GM12878 (cell line): Measurements from ENCODE around the gene CALY. TPM values are rescaled to one million over a fixed set of nuclear protein-coding genes. Genes with fewer than 3 reads are reported as not detected.

Experiments
- BRCA1 ChIP-seq: IDR thresholded peaks from 2 replicates; pipeline ENCODE4 v1.6.1; 2011; ENCODE audit warnings: low read depth, low read length, improper control_type of control experiment
- CBX3 ChIP-seq: fragments of 200-600 bp; sonication (generic); IDR thresholded peaks from 2 replicates; pipeline ENCODE4 v1.6.1; 2016; ENCODE audit warnings: low read depth, borderline replicate concordance
- CEBPB ChIP-seq, 2 experiments: fragments of 150-350 bp in 1 of 2; IDR thresholded peaks; 2 replicates each; pipeline ENCODE4 v1.6.1; 2012 to 2014; ENCODE audit warnings: low read depth in 2 of 2, low read length in 2 of 2, borderline replicate concordance in 1 of 2, inconsistent platforms in 1 of 2
- FOXM1 ChIP-seq: IDR thresholded peaks from 2 replicates; pipeline ENCODE4 v1.6.1; 2012; ENCODE audit warnings: low read depth, mild to moderate bottlenecking, inconsistent platforms, low read length, moderate library complexity
- HDAC2 ChIP-seq: fragments of 200-600 bp; sonication (generic); IDR thresholded peaks from 2 replicates; pipeline ENCODE4 v1.6.1; 2017
- HDAC6 ChIP-seq: fragments of 200-600 bp; sonication (generic); IDR thresholded peaks from one replicate; pipeline ENCODE4 v1.8.0; 2017; ENCODE audit warnings: antibody characterized with exemption; ENCODE audit not compliant: unreplicated experiment
- JUND ChIP-seq: IDR thresholded peaks from 2 replicates; pipeline ENCODE4 v1.6.1; 2012; ENCODE audit warnings: low read depth, mild to moderate bottlenecking, low read length, improper control_type of control experiment, moderate library complexity
- KAT2A ChIP-seq: conservative IDR thresholded peaks from 2 replicates; pipeline ENCODE4 v1.6.1; 2011; ENCODE audit warnings: low read depth, low read length; ENCODE audit not compliant: control insufficient read depth
- PML ChIP-seq: IDR thresholded peaks from 2 replicates; pipeline ENCODE4 v1.6.1; 2012; ENCODE audit warnings: low read length, inconsistent platforms
- POLR2AphosphoS2 ChIP-seq: IDR thresholded peaks from 2 replicates; pipeline ENCODE4 v1.6.1; 2011; ENCODE audit warnings: low read depth, mild to moderate bottlenecking, low read length, improper control_type of control experiment, moderate library complexity
- RAD21 ChIP-seq: IDR thresholded peaks from 2 replicates; pipeline ENCODE4 v1.6.1; 2011; ENCODE audit warnings: mild to moderate bottlenecking, low read depth, low read length, moderate library complexity; ENCODE audit not compliant: insufficient read depth
- RFX5 ChIP-seq: IDR thresholded peaks from 2 replicates; pipeline ENCODE4 v1.6.1; 2011; ENCODE audit warnings: low read depth, low read length, improper control_type of control experiment
- RUNX3 ChIP-seq: IDR thresholded peaks from 2 replicates; pipeline ENCODE4 v1.6.1; 2012; ENCODE audit warnings: low read length, inconsistent platforms
- SMAD1 ChIP-seq: fragments of 450-650 bp; IDR thresholded peaks from 2 replicates; pipeline ENCODE4 v1.6.1; 2018; ENCODE audit warnings: mild to moderate bottlenecking, low read depth; ENCODE audit not compliant: partially characterized antibody
- SMC3 ChIP-seq: IDR thresholded peaks from 2 replicates; pipeline ENCODE4 v1.6.1; 2011; ENCODE audit warnings: low read length, improper control_type of control experiment, borderline replicate concordance
- TCF7 ChIP-seq: IDR thresholded peaks from 2 replicates; pipeline ENCODE4 v1.6.1; 2014; ENCODE audit warnings: antibody characterized with exemption, borderline replicate concordance
- polyA plus RNA-seq, 11 experiments: library from polyadenylated mRNA; depleted of rRNA in 4 of 11; unstranded in 6 of 11; stranded (reverse) in 5 of 11; fragments of >200 nt; fragmentation: Nextera tagmentation in 4 of 11; fragmentation: Illumina TruSeq in 1 of 11; extraction: Ambion mirVana in 4 of 11; extraction: Trizol in 1 of 11; gene quantifications; 1 replicate in 1 of 11; 2 replicates in 10 of 11; pipeline versions ENCODE4 v1.2.1 to v1.2.3, GENCODE V29; 2011 to 2016; ENCODE audit warnings: inconsistent platforms in 2 of 11, missing spikeins in 2 of 11, low read depth in 1 of 11
- total RNA-seq, 4 experiments: library from RNA; depleted of rRNA in 3 of 4; stranded (reverse); fragments of >200 nt in 3 of 4; fragmentation: Illumina TruSeq in 1 of 4; extraction: Trizol in 1 of 4; gene quantifications; 2 replicates each; pipeline versions ENCODE4 v1.2.1 to v1.2.3, GENCODE V29; 2013 to 2021
- TF ChIP-seq, protein P1 (sequence below): fragments of 450-650 bp; IDR thresholded peaks from 2 replicates; pipeline ENCODE4 v1.6.1; 2017; ENCODE audit warnings: mild to moderate bottlenecking, low read depth, inconsistent platforms; ENCODE audit not compliant: poor library complexity, severe bottlenecking
- TF ChIP-seq, protein P2 (sequence below): IDR thresholded peaks from 2 replicates; pipeline ENCODE4 v1.6.1; 2011; ENCODE audit warnings: borderline replicate concordance, low read depth, mild to moderate bottlenecking, moderate library complexity, low read length; ENCODE audit not compliant: insufficient read depth, poor library complexity, severe bottlenecking
- TF ChIP-seq, protein P3 (sequence below): IDR thresholded peaks from 2 replicates; pipeline ENCODE4 v1.6.1; 2012; ENCODE audit warnings: low read depth, low read length, improper control_type of control experiment
- TF ChIP-seq, protein P4 (sequence below): fragments of 450-650 bp; IDR thresholded peaks from 2 replicates; pipeline ENCODE4 v1.6.1; 2014; ENCODE audit warnings: mild to moderate bottlenecking
- TF ChIP-seq, protein P5 (sequence below): fragments of 450-650 bp; IDR thresholded peaks from 2 replicates; pipeline ENCODE4 v1.6.1; 2016; ENCODE audit warnings: mild to moderate bottlenecking, moderate library complexity, borderline replicate concordance

CALY gene
- total and polyA plus RNA-seq, 10 of the 15 experiments (the other 5 are each of a cell fraction or from before 2014, with no cell fraction given) = 0.07 TPM; not detected in 9

DNA sequence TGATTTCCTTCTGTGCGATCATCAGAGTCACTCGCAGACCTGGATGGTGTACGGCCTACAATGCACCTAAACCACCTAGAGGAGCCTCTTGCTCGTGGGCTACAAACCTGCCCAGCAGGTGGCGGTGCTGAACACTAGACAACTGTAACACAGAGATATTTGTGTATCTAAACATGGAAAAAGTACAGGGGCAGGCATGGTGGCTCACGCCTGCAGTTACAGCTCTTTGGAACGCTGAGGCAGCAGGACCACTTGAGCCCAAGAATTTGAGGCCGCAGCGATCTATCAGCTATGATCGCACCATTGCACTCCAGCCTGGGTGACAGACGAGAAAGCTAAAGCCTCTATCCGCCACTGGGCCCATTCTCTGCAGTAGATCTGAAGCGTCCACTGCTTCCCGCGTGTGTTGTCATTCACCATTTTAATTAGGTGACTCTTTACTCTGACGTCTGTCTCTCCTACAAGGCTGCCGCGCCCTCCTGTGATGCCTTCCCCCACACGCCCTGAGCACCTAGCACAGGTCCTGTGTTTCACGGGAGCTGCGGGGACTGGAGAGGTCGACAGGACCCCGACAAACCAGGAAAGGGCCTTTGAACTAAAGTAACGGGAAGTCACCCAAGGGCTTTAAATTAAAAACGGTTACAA, 28.8 kb downstream of the CALY start (continued):
- TF ChIP-seq, protein P1, sequence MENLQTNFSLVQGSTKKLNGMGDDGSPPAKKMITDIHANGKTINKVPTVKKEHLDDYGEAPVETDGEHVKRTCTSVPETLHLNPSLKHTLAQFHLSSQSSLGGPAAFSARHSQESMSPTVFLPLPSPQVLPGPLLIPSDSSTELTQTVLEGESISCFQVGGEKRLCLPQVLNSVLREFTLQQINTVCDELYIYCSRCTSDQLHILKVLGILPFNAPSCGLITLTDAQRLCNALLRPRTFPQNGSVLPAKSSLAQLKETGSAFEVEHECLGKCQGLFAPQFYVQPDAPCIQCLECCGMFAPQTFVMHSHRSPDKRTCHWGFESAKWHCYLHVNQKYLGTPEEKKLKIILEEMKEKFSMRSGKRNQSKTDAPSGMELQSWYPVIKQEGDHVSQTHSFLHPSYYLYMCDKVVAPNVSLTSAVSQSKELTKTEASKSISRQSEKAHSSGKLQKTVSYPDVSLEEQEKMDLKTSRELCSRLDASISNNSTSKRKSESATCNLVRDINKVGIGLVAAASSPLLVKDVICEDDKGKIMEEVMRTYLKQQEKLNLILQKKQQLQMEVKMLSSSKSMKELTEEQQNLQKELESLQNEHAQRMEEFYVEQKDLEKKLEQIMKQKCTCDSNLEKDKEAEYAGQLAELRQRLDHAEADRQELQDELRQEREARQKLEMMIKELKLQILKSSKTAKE = no peak
- TF ChIP-seq PML = no peak
- TF ChIP-seq RFX5 = no peak
- TF ChIP-seq HDAC6 = no peak
- peak; percentile 44; the same call in 1 of the 2 replicates for TF ChIP-seq RAD21
- no peak for TF ChIP-seq TCF7
- TF ChIP-seq JUND = 0 out of 2 replicates have a peak, but pooled peaks have one; percentile 7
- no peak for TF ChIP-seq POLR2AphosphoS2
- TF ChIP-seq, protein P2, sequence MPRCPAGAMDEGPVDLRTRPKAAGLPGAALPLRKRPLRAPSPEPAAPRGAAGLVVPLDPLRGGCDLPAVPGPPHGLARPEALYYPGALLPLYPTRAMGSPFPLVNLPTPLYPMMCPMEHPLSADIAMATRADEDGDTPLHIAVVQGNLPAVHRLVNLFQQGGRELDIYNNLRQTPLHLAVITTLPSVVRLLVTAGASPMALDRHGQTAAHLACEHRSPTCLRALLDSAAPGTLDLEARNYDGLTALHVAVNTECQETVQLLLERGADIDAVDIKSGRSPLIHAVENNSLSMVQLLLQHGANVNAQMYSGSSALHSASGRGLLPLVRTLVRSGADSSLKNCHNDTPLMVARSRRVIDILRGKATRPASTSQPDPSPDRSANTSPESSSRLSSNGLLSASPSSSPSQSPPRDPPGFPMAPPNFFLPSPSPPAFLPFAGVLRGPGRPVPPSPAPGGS = no peak
- no peak for TF ChIP-seq CBX3
- TF ChIP-seq RUNX3 = no peak
- TF ChIP-seq, protein P3, sequence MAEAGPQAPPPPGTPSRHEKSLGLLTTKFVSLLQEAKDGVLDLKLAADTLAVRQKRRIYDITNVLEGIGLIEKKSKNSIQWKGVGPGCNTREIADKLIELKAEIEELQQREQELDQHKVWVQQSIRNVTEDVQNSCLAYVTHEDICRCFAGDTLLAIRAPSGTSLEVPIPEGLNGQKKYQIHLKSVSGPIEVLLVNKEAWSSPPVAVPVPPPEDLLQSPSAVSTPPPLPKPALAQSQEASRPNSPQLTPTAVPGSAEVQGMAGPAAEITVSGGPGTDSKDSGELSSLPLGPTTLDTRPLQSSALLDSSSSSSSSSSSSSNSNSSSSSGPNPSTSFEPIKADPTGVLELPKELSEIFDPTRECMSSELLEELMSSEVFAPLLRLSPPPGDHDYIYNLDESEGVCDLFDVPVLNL = no peak
- no peak for TF ChIP-seq SMAD1
- TF ChIP-seq, protein P4, sequence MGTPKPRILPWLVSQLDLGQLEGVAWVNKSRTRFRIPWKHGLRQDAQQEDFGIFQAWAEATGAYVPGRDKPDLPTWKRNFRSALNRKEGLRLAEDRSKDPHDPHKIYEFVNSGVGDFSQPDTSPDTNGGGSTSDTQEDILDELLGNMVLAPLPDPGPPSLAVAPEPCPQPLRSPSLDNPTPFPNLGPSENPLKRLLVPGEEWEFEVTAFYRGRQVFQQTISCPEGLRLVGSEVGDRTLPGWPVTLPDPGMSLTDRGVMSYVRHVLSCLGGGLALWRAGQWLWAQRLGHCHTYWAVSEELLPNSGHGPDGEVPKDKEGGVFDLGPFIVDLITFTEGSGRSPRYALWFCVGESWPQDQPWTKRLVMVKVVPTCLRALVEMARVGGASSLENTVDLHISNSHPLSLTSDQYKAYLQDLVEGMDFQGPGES = no peak
- TF ChIP-seq BRCA1 = no peak
- TF ChIP-seq SMC3 = peak; percentile 42; the same call in 1 of the 2 replicates
- TF ChIP-seq KAT2A = no peak
- TF ChIP-seq FOXM1 = 0 out of 2 replicates have a peak, but pooled peaks have one; percentile 30
- no peak for TF ChIP-seq HDAC2
- TF ChIP-seq, protein P5, sequence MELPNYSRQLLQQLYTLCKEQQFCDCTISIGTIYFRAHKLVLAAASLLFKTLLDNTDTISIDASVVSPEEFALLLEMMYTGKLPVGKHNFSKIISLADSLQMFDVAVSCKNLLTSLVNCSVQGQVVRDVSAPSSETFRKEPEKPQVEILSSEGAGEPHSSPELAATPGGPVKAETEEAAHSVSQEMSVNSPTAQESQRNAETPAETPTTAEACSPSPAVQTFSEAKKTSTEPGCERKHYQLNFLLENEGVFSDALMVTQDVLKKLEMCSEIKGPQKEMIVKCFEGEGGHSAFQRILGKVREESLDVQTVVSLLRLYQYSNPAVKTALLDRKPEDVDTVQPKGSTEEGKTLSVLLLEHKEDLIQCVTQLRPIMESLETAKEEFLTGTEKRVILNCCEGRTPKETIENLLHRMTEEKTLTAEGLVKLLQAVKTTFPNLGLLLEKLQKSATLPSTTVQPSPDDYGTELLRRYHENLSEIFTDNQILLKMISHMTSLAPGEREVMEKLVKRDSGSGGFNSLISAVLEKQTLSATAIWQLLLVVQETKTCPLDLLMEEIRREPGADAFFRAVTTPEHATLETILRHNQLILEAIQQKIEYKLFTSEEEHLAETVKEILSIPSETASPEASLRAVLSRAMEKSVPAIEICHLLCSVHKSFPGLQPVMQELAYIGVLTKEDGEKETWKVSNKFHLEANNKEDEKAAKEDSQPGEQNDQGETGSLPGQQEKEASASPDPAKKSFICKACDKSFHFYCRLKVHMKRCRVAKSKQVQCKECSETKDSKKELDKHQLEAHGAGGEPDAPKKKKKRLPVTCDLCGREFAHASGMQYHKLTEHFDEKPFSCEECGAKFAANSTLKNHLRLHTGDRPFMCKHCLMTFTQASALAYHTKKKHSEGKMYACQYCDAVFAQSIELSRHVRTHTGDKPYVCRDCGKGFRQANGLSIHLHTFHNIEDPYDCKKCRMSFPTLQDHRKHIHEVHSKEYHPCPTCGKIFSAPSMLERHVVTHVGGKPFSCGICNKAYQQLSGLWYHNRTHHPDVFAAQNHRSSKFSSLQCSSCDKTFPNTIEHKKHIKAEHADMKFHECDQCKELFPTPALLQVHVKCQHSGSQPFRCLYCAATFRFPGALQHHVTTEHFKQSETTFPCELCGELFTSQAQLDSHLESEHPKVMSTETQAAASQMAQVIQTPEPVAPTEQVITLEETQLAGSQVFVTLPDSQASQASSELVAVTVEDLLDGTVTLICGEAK = no peak
- no peak for TF ChIP-seq CEBPB (IDR thresholded peaks at IDR 0.05; ENCODE audit: borderline replicate concordance in 1 of 2, low read depth in 2 of 2, low read length in 2 of 2)
